Esophagus muscularis mucosa (tissue), 4 donors: ENCODE results near the gene TOMM20. TPM values are rescaled to one million over a fixed set of nuclear protein-coding genes. Genes with fewer than 3 reads are reported as not detected.
A peak's percentile ranks its signal among the peaks of the same experiment; 100 is the strongest.
"Not testable (repeated sequence)": the region's sequence is repeated elsewhere in the genome, so short reads cannot be mapped to it uniquely, and the experiment has no call there.

ENCODE experiments used
- DNase-seq: peaks from one replicate; pipeline ENCODE4 v3.0.0-alpha.2; 2017; ENCODE audit errors: extremely low spot score
- H3K27ac ChIP-seq, 4 donors: fragments of 200-600 bp; sonication (generic); replicated peaks in 1 of 4; 1 replicate in 3 of 4; 2 replicates in 1 of 4; pipeline ENCODE4 v1.5.1; 2016 to 2019; ENCODE audit warnings: mild to moderate bottlenecking in 1 of 4
- H3K27me3 ChIP-seq, 4 donors: fragments of 200-600 bp; sonication (generic); one replicate each; pipeline versions ENCODE4 v1.5.1 to v1.6.0; 2016 to 2019
- H3K36me3 ChIP-seq, 4 donors: fragments of 200-600 bp; sonication (generic); one replicate each; pipeline ENCODE4 v1.5.1; 2016 to 2019
- H3K4me1 ChIP-seq, 4 donors: fragments of 200-600 bp; sonication (generic); one replicate each; pipeline ENCODE4 v1.5.1; 2016 to 2019
- H3K4me3 ChIP-seq, 4 donors: fragments of 200-600 bp; sonication (generic); 1 replicate in 2 of 4; 2 replicates in 2 of 4; pipeline ENCODE4 v1.5.1; 2016 to 2019; ENCODE audit warnings: mild to moderate bottlenecking in 4 of 4, moderate library complexity in 1 of 4
- H3K9me3 ChIP-seq, 4 donors: fragments of 200-600 bp; sonication (generic); 1 replicate in 3 of 4; 2 replicates in 1 of 4; pipeline ENCODE4 v1.5.1; 2016 to 2019
- EP300 ChIP-seq: sonication (generic); formaldehyde crosslinking; IDR thresholded peaks from one replicate; pipeline ENCODE4 v1.6.1; 2017; ENCODE audit warnings: antibody characterized with exemption
- POLR2A ChIP-seq: fragments of 450-650 bp; IDR thresholded peaks from one replicate; pipeline ENCODE4 v1.6.1; 2017; ENCODE audit warnings: antibody characterized with exemption, moderate library complexity, mild to moderate bottlenecking, low read depth
- POLR2AphosphoS5 ChIP-seq, 2 donors: sonication (generic); formaldehyde crosslinking; IDR thresholded peaks; one replicate each; pipeline ENCODE4 v1.6.1; 2017; ENCODE audit warnings: antibody characterized with exemption in 2 of 2
- WGBS: methylation state at CpG from one replicate; pipeline ENCODE4 v1.1.5; 2018; 5-methylcytosine and 5-hydroxymethylcytosine counted together
- intact Hi-C: fragments of 100-400 bp; cut with DNase I; formaldehyde crosslinking; loops from one replicate; pipeline ENCODE4 v1.15.1; 2023
- total RNA-seq, 4 donors: library from RNA; depleted of rRNA; stranded (reverse); fragments of >200 nt; gene quantifications; one replicate each; pipeline versions ENCODE4 v1.1.0 to v1.2.1, GENCODE V29; 2016
- TF ChIP-seq, protein P1 (sequence below), 3 experiments: fragments of 200-600 bp in 2 of 3; fragments of 450-650 bp in 1 of 3; sonication (generic) in 2 of 3; IDR thresholded peaks; one replicate each; pipeline ENCODE4 v1.5.1; 2017 to 2019; ENCODE audit warnings: antibody characterized with exemption in 3 of 3, mild to moderate bottlenecking in 2 of 3, moderate library complexity in 1 of 3

TOMM20 gene
- total RNA-seq, 4 donors from 2014 or later, result 59.7 to 94.3 (median 86.3) TPM

DNA sequence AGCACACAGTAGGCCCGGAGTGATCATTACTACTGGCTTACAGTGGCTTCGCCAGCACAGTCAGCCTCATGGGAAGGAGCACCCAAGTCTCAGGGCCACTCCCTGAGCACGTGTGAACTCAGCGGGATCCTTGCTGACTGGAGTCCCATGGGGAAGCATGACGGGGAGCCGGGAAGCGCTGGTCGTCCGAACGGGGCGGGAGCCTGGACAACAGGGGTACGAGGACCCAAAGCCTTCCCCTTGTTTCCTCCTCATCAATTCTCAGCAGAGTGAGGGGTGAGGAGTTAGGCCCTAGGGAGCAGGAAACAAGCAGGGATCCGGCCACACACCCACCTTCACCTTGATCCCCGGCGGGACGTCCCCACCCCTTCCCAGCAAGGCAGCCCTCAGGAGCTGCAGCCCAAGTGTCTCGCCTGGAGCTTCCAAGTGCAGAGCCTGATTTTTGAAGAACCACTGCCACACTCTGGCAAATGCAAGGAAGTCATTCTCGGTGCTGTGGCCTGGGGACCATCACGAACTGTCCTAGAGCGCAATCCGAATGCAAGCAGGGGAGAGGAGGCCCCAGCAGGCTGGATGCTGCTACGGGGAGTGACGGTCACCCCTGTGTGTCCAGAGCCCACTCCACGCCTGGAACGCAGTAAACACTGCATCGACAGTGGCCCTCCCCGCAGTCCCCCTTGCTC lies 35.5 kb downstream of the TOMM20 start:
- intact Hi-C loops, result no loop called here
- Histone ChIP-seq H3K27ac (no peak overlapping the region), H3K36me3 (no peaks in the 10 kb centered on the region), H3K4me1 (peaks cover 9 to 40% (median 32%) of the 10 kb centered on the region in 4 donors), H3K4me3 (peak overlapping the region; percentile 18 to 42 (median 30)), H3K9me3 (no peaks in the 10 kb centered on the region), H3K27me3 (no peaks in the 10 kb centered on the region)
- no peak for TF ChIP-seq POLR2A
- TF ChIP-seq, protein P1, sequence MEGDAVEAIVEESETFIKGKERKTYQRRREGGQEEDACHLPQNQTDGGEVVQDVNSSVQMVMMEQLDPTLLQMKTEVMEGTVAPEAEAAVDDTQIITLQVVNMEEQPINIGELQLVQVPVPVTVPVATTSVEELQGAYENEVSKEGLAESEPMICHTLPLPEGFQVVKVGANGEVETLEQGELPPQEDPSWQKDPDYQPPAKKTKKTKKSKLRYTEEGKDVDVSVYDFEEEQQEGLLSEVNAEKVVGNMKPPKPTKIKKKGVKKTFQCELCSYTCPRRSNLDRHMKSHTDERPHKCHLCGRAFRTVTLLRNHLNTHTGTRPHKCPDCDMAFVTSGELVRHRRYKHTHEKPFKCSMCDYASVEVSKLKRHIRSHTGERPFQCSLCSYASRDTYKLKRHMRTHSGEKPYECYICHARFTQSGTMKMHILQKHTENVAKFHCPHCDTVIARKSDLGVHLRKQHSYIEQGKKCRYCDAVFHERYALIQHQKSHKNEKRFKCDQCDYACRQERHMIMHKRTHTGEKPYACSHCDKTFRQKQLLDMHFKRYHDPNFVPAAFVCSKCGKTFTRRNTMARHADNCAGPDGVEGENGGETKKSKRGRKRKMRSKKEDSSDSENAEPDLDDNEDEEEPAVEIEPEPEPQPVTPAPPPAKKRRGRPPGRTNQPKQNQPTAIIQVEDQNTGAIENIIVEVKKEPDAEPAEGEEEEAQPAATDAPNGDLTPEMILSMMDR (IDR thresholded peaks at IDR 0.05), result peak in 1 of 3 experiments; percentile 5
- TF ChIP-seq EP300, result no peak
- peak in 1 of 2 donors; percentile 33 for TF ChIP-seq POLR2AphosphoS5 (IDR thresholded peaks at IDR 0.05)
- WGBS, result 53% methylated on average over 12 of the region's 27 CpGs
- DNase-seq, result no peak

GRCh38 chr1:235092415-235092814 lies 36.2 kb downstream of the TOMM20 start:
- H3K27me3 ChIP-seq, intact Hi-C loops, H3K4me3 ChIP-seq, H3K36me3 ChIP-seq, H3K9me3 ChIP-seq, DNase-seq, H3K27ac ChIP-seq: not testable (repeated sequence)
- peaks cover 9 to 40% (median 32%) of the 10 kb centered on the region in 4 donors for H3K4me1 ChIP-seq
- WGBS, result 97% methylated on average over 13 of the region's 14 CpGs

DNA sequence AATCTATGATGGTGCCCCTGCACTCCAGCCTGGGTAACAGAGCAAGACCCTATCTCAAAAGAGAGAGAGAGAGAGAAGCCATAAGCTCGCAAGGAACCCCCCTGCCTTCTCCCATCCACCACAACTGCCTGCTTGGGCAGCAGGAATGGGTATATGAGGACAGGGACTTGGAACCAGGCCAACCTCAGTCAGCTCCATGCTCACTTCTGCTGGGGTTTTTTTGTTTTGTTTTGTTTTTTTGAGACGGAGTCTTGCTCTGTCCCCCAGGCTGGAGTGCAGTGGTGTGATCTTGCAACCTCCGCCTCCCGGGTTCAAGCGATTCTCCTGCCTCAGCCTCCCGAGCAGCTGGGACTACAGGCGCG lies 36.6 kb downstream of the TOMM20 start:
- H3K27me3 ChIP-seq, H3K9me3 ChIP-seq, H3K36me3 ChIP-seq, intact Hi-C loops, DNase-seq, H3K4me3 ChIP-seq, H3K27ac ChIP-seq: not testable (repeated sequence)
- H3K4me1 ChIP-seq, result peaks cover 9 to 40% (median 32%) of the 10 kb centered on the region in 4 donors
- WGBS, result 96% methylated on average over 8 of the region's 8 CpGs

- Histone ChIP-seq H3K27ac (peak overlapping the region; percentile 62 to 76 (median 71)), H3K4me1 (peaks cover 9 to 40% (median 32%) of the 10 kb centered on the region in 4 donors)
- 96% methylated on average over 20 of the region's 20 CpGs for WGBS
- DNase-seq, H3K9me3 ChIP-seq, intact Hi-C loops, H3K36me3 ChIP-seq, H3K27me3 ChIP-seq, H3K4me3 ChIP-seq: not testable (repeated sequence)
Observed at GRCh38 chr1:235091319-235092044, 37.2 kb downstream of the TOMM20 start.

GRCh38 chr1:235090406-235091069 lies 38.1 kb downstream of the TOMM20 start:
- no peaks in the 10 kb centered on the region for H3K27me3 ChIP-seq
- no peak overlapping the region for H3K4me3 ChIP-seq
- H3K36me3 ChIP-seq, result no peaks in the 10 kb centered on the region
- no peak for DNase-seq
- H3K27ac ChIP-seq, result peak overlapping the region; percentile 62 to 76 (median 71)
- 34% methylated on average over 18 of the region's 20 CpGs for WGBS
- H3K4me1 ChIP-seq, result peaks cover 9 to 40% (median 32%) of the 10 kb centered on the region in 4 donors
- TF ChIP-seq POLR2A (no peak), POLR2AphosphoS5 (IDR thresholded peaks at IDR 0.05) (peak; percentile 2 to 29)
- intact Hi-C loops, result no loop called here
- no peaks in the 10 kb centered on the region for H3K9me3 ChIP-seq

GRCh38 chr1:235088907-235089306 lies 39.7 kb downstream of the TOMM20 start:
- H3K27ac ChIP-seq, result no peak overlapping the region
- intact Hi-C loops, result loop anchor here (5.0 kb wide), 2 partner anchors 492 to 602 kb away; no protein-coding TSS in a partner anchor

More at GRCh38 chr1:235088907-235089306, 39.7 kb downstream of the TOMM20 start:
- H3K27me3 ChIP-seq, result no peaks in the 10 kb centered on the region
- 96% methylated on average over 6 of the region's 7 CpGs for WGBS
- H3K4me3 ChIP-seq, result no peak overlapping the region
- no peaks in the 10 kb centered on the region for H3K9me3 ChIP-seq
- DNase-seq, result no peak
- peaks cover 13 to 38% (median 33%) of the 10 kb centered on the region in 4 donors for H3K4me1 ChIP-seq
- TF ChIP-seq POLR2AphosphoS5 (IDR thresholded peaks at IDR 0.05), result no peak
- no peak for TF ChIP-seq EP300
- no peak for TF ChIP-seq POLR2A
- TF ChIP-seq, protein P1 (IDR thresholded peaks at IDR 0.05), result no peak
- no peaks in the 10 kb centered on the region for H3K36me3 ChIP-seq
